KOPT-K1 (cell line): ENCODE measurements around the gene BLTP1.

ENCODE experiments used
- H3K27ac ChIP-seq: fragments of 200-600 bp; sonication (generic); 2 replicates; pipeline ENCODE4 v1.5.1; 2016; ENCODE audit warnings: antibody characterized with exemption, mild to moderate bottlenecking, low read depth, low read length; ENCODE audit not compliant: poor library complexity, severe bottlenecking
- H3K36me3 ChIP-seq: fragments of 200-600 bp; sonication (generic); 2 replicates; pipeline ENCODE4 v1.5.1; 2017; ENCODE audit warnings: antibody characterized with exemption, mild to moderate bottlenecking, low read length, moderate library complexity; ENCODE audit not compliant: insufficient read depth
- H3K9me3 ChIP-seq: fragments of 200-600 bp; sonication (generic); 2 replicates; pipeline ENCODE4 v1.5.1; 2017; ENCODE audit warnings: antibody characterized with exemption, low read length, mild to moderate bottlenecking; ENCODE audit not compliant: insufficient read depth, poor library complexity, severe bottlenecking

Gene BLTP1

GRCh38 chr4:122150931-122151330, 1.2 kb upstream of the BLTP1 start:
- Histone ChIP-seq H3K9me3 (no peaks in the 10 kb centered on the region), H3K36me3 (peaks cover 7% of the 10 kb centered on the region), H3K27ac (no peak overlapping the region)

- Histone ChIP-seq H3K36me3 (peaks cover 26% of the 10 kb centered on the region), H3K9me3 (peaks cover 5% of the 10 kb centered on the region), H3K27ac (peak overlapping the region; percentile 78)
These were observed 638 bp downstream of the BLTP1 start for GRCh38 chr4:122152711-122153226.

DNA sequence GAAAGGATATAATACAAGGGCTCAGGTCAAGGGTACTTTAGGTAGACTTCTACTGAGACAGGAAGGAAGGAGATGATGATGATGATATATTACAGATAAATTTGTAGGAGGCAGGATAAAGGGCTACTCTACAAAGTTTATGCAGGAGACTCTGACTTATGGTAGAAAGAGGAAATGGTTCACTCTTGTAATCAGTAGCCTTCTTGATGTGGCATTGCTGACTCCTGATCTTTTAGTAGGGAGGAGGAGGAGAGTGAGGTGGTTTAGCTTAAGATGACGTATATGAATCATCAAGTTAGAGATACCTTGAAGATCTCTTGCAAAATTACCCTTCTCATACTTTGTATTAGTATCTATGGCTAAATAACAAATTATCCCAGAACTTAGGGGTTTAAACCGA, 4.7 kb downstream of the BLTP1 start:
- Histone ChIP-seq H3K9me3 (peaks cover 5% of the 10 kb centered on the region), H3K27ac (no peak overlapping the region), H3K36me3 (peaks cover 33% of the 10 kb centered on the region)

- H3K36me3 ChIP-seq: peaks cover 6% of the 10 kb centered on the region; the same call in 1 of the 2 replicates
- no peak overlapping the region for H3K27ac ChIP-seq
- no peaks in the 10 kb centered on the region for H3K9me3 ChIP-seq
These were observed 11.2 kb downstream of the BLTP1 start for GRCh38 chr4:122163301-122163700.

GRCh38 chr4:122163767-122164166, 11.6 kb downstream of the BLTP1 start:
- Histone ChIP-seq H3K9me3 (no peaks in the 10 kb centered on the region), H3K27ac (no peak overlapping the region), H3K36me3 (peaks cover 6% of the 10 kb centered on the region; the same call in 1 of the 2 replicates)

DNA sequence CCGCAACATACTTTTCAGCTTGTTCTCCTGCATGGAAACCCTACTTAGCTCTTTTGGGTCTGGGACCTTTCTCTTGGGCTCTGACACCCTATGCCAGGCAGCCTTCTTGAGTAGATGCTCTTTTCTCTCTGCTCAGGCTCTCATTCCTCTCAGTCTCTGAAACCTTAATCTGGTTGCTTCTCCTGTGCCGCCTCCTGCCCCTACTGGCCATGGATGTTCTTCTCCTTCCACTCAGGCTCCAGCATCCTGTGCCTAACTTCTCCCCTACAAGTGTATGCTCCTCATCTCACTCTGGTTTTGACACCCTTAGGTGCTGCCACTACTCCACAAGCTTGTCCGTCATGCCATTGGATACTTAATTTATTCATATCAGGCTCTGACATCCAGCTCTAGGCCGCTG, 15.2 kb downstream of the BLTP1 start:
- Histone ChIP-seq H3K36me3 (no peaks in the 10 kb centered on the region), H3K9me3 (no peaks in the 10 kb centered on the region), H3K27ac (no peak overlapping the region)

DNA sequence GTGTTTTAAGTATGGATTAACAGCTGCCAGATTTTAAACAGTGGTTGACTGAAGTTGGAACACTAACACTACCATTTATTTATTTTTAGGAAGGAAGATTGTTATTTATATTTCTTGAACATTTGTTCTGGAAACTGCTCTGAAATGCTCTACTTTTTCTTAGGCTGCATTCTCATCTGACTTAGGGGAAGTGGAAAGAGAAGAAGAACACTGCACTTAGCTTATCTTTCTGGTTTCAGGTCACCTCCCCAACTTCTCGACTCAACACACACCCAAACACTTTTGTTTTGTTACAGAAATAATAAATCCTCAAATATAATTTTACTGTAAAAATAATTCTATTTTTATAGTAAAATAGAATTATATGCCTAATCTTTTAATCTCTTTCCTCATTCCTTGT, 18.6 kb downstream of the BLTP1 start:
- H3K27ac ChIP-seq: no peak overlapping the region
- H3K36me3 ChIP-seq: no peaks in the 10 kb centered on the region; the same call in 1 of the 2 replicates
- H3K9me3 ChIP-seq: no peaks in the 10 kb centered on the region

DNA sequence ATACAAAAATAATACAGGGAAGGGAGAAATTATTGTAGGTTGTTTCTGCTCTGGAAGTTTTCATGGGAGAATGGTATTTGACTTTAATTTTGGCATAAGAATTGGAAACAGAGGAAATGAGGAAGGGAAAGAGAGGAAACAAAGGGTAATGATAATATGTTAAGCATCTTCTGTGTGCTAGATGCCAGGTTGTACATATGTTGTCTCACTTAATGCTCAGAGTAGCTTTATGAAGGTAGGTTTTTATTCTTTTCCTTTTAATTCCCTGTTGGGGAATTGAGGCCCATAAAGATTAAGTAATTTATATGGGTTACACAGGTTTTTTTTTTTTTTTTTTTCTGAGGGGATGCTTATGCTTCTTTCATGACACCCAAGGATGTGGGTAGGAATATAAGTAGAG, 19.2 kb downstream of the BLTP1 start:
- Histone ChIP-seq H3K9me3 (no peaks in the 10 kb centered on the region), H3K36me3 (no peaks in the 10 kb centered on the region; the same call in 1 of the 2 replicates), H3K27ac (no peak overlapping the region)

- Histone ChIP-seq H3K9me3 (no peaks in the 10 kb centered on the region), H3K27ac (no peak overlapping the region), H3K36me3 (peaks cover 8% of the 10 kb centered on the region)
These were observed 20.1 kb downstream of the BLTP1 start for GRCh38 chr4:122172266-122172665.

DNA sequence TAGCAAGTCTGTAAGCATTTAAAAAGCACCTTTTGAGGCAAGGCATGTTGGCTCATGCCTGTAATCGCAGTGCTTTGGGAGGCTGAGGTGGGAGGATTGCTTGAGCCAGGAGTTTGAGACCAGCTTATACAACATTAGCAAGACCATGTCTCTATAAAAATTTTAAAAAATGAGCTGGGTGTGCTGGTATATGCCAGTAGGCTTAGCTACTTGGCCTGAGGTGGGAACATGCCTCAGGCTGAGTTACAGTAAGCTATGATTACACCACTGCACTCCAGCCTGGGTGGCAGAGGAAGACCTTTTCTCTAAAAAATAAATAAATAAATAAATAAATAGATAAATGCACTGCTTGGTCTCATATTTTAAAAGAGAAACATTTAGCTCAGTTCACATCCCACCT, 26.8 kb downstream of the BLTP1 start:
- no peak overlapping the region for H3K27ac ChIP-seq
- no peaks in the 10 kb centered on the region for H3K9me3 ChIP-seq
- peaks cover 41% of the 10 kb centered on the region for H3K36me3 ChIP-seq

- no peak overlapping the region for H3K27ac ChIP-seq
- peaks cover 26% of the 10 kb centered on the region for H3K36me3 ChIP-seq
- no peaks in the 10 kb centered on the region for H3K9me3 ChIP-seq
These were observed 43.6 kb downstream of the BLTP1 start for GRCh38 chr4:122195718-122196117.
